Suppressor macrophage treated with lipopolysaccharide for 4 hours (primary cell): ENCODE measurements around the gene ALDH4A1.

Experiments
- DNase-seq: peaks from one replicate; pipeline ENCODE4 v3.0.0-alpha.2; 2020

ALDH4A1 gene, protein sequence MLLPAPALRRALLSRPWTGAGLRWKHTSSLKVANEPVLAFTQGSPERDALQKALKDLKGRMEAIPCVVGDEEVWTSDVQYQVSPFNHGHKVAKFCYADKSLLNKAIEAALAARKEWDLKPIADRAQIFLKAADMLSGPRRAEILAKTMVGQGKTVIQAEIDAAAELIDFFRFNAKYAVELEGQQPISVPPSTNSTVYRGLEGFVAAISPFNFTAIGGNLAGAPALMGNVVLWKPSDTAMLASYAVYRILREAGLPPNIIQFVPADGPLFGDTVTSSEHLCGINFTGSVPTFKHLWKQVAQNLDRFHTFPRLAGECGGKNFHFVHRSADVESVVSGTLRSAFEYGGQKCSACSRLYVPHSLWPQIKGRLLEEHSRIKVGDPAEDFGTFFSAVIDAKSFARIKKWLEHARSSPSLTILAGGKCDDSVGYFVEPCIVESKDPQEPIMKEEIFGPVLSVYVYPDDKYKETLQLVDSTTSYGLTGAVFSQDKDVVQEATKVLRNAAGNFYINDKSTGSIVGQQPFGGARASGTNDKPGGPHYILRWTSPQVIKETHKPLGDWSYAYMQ

DNA sequence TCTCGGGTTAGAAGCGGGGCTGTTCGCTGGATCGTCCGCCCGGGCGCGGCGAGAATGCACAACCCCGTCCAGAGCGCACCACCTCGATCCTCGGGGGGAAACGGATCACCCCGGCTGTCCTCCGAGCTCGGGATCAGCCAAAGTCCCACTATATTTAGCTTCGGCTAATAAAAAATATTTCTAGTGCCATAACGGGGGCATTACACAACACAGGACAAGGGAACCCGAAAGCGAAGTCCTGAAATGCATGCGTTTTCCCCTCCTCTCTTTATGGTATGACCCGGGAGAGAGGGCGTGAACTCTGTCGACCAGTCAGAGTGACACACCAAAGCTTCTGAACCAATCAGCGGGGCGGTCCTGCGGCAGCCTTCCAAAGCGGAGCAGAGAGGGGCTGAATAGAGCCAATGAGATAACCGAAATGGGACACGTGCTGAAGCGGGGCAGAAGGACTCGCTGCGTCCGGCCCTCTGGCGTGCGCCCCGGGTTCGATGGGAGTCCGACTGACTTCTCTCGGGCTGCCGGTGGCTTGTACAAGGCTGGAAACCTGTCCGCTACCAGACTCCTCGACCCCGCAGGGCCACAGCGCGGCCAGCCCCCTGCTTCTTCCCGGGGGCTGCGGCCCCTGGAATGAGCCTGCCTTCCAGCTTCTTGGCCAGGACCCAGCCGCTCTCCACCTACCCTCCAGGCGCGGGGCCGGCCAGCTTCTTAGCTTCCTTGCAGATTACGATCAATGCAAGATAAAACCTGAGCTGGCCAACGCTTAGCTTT lies at the start of gene ALDH4A1:
ALDH4A1 (minus strand) TSS at position 33 of the 768 bp plus-strand sequence; CDS start at position 1, 32 bp downstream.
- DNase-seq: peak; percentile 98

DNA sequence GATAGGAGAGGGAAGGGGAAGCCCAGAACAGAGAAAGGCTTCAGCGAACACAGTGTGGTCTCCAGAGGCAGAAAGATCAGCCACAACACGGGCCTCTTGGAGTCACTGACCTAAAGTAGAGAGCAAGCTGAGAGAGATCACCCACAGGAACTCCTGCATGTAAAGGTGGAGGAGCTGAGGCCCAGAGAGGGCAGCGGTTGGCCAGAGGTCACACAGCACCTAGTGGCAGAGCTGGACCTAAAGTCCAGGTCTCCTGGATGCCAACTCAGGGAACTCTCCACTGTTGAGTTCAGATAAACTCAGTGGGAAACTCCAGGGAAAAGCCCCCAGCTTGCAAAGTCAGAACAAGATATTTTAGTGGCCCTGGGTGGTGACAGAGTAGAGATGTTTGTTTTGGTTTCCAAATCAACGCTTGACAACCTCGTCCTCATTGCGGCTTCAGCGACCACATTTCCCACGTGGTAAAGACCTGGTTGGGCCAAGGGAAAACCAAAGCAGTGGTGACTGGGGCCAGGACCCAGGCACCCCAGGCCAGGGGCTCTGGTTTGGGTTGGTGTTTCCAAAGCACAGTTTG lies 49.5 kb upstream of the ALDH4A1 start:
- peak; percentile 92 for DNase-seq

DNA sequence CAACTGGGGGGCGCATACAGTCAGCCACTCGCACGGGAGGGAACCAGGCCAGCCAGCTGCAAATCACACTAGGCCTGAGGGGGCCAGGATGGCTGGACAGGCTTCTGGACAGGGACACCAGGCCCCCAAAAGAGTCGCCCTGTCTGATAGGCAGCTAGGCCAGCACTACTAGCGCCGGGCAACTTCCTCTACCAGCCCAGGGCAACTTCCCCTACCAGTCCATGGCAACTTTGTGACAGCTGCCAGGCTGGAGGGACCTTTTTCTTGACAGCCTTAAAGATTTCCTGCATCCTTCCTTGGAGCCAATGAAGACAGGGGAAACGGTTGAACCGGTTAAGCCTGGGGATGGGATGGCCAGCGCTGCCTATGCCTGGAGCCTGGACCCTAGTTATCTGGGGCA lies 49.1 kb upstream of the ALDH4A1 start:
- DNase-seq: peak; percentile 70

DNA sequence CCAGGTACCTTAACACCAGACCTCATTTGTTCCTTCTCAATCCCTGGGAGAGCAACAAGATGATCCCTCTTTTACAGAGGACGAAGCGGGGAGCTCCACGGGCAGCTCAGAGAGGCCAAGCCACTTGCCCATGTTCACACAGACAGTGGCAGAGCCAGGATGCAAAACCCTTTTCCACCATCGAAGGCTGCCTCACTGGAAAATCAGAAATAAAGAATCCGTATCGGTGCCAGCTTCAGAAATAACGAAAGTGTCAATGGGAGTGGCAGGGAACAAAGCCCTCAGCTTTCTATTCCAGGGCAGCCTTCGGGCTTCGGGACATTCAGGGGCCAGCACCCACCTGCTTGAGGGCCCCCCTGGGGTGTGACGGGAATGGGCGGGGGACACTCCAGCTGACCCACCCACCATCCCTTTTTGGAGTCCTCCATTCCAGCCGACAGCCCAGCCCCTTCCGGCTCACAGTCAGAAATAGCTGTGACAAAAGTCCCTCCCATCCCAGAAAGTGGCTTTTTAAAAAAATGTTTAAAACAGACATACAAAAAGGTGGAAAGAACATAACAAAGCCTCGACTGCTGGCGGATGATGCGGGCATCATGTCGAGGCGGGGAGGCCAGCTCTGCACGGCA lies 48.2 kb upstream of the ALDH4A1 start:
- peak; percentile 58 for DNase-seq

DNA sequence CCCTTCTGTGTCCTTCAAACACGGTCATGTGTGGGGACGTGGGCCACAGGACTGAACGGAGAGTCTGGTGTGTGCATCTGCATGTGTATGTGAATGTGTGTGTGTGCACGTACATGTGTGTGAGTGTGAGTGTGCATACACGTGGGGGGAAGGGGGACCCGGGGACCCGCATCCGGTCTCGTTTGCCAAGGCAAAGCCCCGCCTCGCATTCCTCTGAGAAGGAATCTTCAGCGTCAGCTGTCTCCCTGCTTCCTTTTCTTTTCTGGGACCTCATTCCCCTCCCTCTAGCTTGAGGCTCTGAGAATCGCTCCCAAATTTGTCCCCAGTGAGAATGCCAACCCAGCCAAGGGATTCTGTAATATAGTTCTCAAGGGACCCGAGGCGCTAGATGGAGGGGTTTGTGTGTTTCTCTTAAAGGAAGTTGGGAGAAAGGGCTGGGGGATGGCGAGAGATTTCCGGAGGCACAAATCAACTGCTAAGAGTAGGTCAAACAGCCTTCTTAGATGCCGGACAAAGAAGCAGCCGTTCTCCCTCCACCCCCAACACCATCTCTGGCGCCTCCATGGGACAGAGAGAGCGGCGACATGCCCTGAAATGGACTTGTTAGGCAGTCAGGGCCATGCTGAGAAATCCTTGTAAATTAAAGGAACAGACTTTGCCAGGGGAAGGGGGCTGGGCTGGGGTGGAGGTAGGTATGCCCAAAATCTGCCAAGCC lies 47.5 kb upstream of the ALDH4A1 start:
- DNase-seq: peak; percentile 51

DNA sequence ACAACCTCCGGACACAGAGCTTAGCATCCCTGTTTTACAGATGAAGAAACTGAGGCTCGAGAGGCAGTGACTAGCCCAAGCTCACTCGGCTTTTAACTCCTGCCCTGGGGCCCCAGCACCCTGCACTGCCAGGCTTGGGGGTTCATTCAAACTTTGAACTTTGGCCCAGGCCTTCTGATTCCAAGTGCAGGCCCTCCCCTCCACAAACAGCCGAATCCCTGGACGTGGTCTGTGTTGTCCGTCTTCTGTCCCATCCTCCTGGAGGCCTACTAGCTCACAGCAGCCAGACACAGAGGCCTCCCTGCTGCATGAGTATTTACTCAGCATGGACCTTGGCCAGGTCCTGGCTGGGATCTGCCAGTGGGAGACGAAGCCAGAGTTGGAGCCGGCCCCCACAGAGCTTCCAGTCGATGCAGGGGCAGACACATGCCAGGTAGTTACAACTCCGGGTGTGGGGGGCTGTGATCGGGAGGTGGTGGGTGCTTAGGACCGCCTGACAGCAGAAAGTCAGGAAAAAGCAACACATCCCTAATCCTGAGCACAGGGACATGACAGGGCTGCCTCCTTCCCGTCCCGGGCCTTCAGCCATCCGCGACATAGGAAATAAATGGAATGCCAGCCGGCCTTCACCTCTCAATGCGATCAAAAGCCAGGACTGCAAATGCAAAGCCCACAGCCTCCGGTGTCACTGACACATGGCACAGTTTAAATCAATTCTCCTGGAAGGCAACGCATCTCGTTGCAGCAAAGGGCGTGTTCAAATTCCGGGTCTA lies 46.7 kb upstream of the ALDH4A1 start:
- no peak for DNase-seq

DNA sequence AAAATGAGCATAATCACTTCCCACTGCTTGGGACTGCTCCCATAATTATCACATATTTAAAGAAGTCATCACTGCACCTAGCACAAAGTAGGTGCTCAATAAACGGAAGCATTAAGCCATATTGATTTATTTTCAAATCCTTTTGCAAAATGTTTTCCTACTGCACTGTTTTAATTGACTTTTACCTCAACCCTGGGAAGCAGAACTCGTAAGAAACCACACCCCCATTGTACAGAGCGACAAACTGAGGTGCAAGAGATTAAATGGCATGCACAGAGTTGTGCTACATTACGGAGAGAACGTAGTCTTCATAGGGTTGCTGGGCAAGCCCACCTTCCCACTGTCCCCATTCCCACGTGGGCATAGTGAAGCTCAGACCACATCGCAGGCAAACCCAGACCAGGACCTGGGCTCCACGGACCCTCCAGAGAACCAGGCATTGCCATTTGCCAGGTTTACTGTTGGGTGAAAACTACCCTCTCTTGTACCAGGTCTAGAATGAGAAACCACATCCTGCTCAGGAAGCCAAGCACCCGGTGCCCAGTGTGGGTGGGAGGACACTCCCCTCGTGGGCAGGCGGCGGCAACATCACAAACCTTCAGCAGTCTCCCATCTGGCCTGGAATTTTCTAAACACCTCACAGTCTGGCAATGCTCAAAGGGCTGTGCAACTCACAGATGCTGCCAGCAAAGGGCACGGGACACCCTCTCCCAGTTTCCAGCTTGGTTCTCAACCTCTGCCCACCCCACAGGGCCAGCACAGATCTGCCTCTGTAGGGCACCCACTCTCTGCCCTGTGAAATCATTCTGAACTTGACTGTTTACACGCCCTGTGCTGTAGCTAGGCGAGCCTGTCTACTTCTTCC lies 45.9 kb upstream of the ALDH4A1 start:
- DNase-seq: no peak

DNA sequence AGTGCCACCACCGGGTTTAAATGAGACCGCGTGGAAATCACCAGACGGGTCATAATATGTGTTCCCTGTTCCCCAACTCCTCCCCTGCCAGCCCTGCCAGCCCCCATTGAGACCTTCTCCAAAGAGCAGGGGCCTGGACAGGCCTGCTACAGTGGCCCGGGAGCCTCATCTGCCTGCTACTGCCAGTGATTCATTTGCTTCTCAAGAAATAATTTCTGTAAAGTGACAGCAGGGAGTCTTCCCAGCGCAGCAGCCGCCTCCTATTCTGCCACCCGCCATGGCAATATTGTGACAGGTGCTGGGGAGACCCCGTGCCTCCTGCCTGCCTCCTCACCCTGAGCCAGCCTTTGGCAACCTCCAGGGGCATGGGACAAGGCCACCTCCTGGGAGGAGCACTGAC lies 45.2 kb upstream of the ALDH4A1 start:
- DNase-seq: no peak

DNA sequence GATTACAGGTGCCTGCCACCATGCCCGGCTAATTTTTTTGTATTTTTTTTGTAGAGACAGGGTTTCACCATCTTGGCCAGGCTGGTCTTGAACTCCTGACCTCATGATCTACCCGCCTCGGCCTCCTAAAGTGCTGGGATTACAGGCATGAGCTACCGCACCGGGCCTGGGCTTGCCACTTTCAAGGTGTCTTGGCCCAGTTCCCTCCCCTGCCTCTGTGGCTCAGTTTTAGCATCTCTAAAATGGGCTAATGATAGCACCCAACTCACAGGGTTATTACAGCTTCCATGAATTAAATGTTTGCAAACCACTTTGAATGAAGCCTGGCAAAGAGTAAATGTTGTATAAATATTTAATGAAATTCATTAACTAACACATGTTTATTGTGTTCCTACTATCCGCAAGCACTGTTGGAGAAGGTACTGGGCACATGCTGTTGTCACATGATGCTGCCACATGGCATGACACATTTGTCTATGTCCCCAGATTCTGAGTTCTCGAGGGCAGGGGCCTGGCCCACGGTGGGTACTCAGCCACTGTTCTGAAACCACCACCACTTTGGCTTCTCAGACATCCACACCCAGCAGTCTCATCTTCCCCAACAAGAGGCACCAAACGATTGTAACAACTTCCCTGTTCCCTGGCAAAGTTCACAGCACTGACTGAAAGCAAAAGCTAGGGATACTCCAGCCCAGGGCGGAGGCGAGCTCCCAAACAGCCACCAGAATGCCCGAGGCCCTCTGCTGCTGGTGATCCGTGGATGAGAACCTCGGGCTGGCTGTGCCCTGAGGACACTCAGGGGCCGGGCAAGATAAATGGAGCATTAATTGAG lies 44.4 kb upstream of the ALDH4A1 start:
- DNase-seq: peak; percentile 67

DNA sequence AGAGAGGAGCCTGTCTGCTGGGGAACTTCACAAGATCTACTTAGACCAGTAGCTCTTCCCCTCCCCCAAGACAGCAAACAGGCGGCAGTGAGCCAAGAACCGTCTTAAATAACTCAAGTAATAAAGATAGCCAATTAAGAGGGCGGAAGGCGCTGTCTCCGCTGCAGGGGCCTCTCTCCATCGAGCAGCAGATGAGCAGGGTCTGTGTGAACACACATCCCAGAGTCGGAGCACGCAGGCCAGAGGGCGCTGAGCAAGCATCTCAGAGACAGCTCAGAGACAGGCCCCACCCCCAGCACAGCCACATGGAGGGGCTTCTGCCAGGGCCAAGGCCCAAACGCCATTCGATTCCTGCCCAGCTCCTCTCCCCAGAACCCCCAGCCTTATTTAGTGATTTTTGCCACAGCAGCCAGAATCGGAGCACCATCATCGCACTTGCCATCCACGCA lies 43.1 kb upstream of the ALDH4A1 start:
- DNase-seq: no peak

DNA sequence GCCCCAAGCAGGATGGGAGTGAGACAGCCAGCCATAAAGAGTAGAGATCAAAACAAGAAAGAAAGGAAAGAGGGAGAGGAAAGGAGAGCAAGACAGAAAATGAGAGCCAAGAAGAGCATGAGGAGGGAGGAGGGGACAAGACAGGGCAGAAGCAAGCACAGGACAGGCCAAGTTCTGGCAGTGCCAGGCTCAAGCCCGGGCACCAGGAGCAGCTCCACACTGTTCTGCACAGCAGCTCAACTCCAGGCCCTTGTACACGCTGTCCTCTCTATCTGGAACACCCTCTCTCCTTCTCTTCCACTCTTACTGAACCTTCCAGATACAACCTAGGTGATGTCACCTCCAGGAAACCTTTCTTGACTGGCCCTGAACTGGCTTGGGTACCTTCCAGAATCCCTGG lies 42.5 kb upstream of the ALDH4A1 start:
- DNase-seq: no peak

DNA sequence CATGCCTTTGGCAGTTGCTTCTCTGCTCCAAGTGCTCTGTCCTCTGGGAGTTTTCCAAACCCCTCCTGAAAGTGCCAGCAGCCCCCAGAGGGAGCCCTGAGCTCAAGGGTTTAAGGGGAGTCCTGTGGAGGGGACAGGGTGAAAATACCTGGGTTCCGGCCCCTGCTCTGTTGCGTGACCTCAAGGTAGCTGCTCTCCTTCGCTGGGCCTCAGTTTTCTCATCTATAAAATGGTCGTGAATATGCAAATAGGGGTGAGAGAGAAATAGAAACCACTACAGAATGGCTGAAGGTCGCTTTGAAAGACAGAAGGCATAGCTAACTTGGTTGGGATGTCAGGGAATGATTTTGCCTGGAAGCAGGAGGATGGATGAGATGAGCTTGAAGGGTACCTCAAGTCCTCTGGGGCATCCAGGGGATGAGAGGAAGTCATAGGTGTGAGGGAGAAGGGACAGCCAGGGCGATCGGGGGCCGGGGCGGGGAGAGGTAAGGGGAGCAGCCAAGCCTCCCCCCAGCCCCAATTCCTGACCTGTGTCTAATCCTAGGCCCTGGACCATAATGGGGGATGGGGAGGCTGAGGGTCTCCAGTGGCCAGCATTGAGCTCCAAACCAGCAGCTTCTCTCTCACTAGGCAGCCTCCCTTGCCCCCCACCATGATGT lies 41.7 kb upstream of the ALDH4A1 start:
- DNase-seq: no peak

DNA sequence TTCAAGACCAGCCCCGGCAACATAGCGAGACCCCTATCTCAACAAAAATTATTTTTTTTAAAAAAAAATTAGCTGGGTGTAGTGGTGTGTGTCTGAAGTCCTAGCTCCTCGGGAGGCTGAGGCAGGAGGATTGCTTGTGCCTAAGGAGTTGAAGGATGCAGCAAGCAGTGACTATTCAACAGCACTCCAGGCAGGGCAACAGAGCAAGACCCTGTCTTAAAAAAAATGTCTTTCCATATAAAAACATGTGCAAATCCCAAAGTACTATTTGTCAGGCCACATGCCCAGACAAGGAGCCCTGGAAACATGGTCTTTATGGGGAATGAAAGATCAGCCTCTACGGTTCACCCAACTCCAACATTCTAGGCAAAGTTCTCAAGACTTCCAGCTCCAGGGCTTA lies 40.8 kb upstream of the ALDH4A1 start:
- no peak for DNase-seq

DNA sequence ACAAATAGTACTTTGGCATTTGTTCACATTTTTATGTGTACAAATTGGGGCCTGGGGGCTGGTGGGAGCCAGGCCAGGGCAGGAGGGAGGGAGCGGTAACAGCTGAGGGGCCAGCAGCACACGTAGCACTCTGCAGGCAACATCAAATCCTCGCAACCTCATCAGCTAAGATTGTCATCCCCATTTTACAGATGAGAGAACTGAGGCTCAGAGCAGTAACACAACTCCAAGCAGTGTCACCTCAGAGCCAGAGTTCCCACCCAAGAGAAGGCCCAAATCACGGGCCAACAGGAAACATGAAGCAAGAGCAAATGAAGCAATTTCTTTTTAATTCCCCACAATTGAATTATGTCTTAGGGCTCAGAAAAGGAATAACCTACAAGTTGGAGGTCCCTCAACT lies 40.0 kb upstream of the ALDH4A1 start:
- DNase-seq: no peak

DNA sequence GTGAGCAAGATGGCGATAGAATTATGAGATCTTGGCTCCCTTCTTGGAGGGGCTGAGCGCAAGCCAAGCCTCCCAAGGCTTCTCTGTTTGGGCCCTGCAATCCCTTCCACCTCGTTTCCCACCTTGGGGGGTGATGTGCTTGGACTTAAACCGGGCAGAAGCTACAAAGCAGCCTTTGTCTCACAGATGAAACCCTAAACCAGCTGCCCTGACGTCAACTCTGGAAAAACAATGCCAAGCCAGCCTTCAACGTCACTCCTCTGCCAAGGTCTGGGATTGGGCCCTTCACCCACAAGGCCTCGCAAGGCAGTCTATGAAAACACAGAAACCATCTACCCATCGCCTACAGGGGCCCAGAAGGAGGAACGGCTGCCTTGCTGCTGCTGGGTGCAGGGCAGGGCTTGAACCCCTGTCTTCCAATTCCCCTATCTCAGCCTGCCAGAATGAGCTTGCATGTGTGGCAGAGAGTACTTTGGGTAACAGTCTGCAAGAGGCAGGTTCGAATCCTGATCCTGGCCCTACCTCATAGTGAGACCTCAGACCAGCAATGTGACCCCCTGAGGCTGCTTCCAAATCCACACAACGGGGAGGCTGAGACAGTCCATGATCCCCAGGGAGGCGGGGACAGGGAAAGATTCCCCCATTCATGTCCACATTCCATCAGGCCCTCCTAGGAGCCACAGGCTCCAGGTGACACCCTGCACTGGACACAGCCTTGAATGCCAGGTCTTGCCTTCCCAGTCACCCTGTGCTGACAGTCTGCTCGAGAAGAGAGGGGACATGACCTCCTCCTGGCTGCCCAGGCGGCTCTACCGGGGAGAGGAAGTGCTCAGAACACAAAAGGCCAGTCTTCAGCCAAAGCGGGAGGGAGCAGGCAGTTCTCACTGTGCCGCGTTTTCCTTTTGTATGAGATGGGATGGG lies 39.1 kb upstream of the ALDH4A1 start:
- no peak for DNase-seq

DNA sequence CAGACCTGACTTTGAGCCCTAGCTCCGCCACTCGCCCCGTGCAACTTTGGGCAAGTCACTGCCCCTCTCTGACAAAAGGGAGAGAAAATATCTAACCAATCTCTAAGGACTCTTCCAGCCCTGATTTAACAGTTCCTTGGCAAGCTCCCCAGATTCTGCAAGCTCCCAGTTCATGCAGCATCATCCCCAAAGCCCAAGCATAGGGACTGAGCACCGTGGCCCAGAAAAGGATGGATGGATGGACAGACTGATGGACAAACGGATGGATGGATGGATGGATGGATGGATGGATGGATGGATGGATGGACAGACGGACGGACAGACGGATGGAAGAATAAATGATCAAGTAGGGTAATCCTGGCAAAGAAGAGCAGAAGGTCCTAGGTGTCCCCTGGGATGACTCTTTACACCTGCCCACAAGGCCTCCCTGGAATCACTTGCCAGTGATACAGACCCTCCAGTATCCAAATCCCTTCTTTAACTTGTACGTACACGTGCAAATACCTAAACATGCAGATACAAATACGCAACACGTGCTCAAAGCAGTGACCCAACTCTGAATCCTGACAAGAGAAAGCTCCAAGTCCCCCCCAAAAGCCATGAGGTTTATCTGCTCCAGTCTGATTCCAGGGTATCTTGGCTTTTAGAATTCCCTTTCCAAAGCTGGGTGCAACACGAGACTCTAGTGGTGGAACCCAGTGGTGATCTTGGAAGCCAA lies 38.1 kb upstream of the ALDH4A1 start:
- DNase-seq: no peak
